Measurements from ENCODE around the gene HEXD. TPM values are rescaled to one million over a fixed set of nuclear protein-coding genes. Genes with fewer than 3 reads are reported as not detected.

The HEXD gene
- polyA plus RNA-seq, 1 experiment, result 8.9 TPM

DNA sequence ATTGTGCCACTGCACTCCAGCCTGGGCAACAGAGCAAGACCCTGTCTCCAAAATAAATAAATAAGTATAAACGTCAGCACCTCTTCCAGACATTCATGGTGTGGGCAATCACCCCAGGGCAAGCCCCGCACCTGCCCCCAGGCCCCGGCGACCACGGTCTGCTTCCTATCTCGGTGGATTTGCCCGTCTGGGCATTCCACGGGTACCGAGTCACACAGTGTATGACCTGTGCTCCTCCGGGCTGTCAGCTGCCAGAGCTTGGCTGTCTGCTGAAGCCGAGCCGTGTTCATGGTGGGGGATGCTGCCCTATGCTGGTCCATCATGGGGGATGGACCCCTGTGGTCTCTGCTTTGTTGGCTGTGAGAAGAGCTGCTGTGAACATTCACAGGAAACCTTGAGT is 17.0 kb downstream of the HEXD start:
- no peak for TF ChIP-seq CTCF (IDR thresholded peaks at IDR 0.05; ENCODE audit: insufficient read depth, low read depth, low read length)
- POLR2A ChIA-PET, result interaction anchor here (0.7 kb wide), 1 partner anchor 59 kb away, joined by 3 read pairs; no protein-coding TSS in a partner anchor

GRCh38 chr17:82435601-82436583 is 17.7 kb downstream of the HEXD start:
- ChIA-PET CTCF (interaction anchor here (1.4 to 1.6 kb wide), 2 partner anchors 11 to 85 kb away, joined by 4 to 7 read pairs; no protein-coding TSS in a partner anchor), POLR2A (no interaction called here)
- no peak overlapping the region for H3K4me3 ChIP-seq (ENCODE audit: low read depth, low read length)
- no peak for DNase-seq (ENCODE audit: low read depth)
- TF ChIP-seq CTCF (IDR thresholded peaks at IDR 0.05; ENCODE audit: insufficient read depth, low read depth, low read length), result no peak
- no peaks in the 10 kb centered on the region for H3K27me3 ChIP-seq (ENCODE audit: control insufficient read depth, insufficient read depth, low read length)
- H3K36me3 ChIP-seq (ENCODE audit: control insufficient read depth, insufficient read depth, low read length), result peaks cover 4% of the 10 kb centered on the region

More for the DNA sequence above, 17.0 kb downstream of the HEXD start:
- CTCF ChIA-PET, result interaction anchor here (1.4 to 1.6 kb wide), 2 partner anchors 10 to 84 kb away, joined by 4 to 7 read pairs; no protein-coding TSS in a partner anchor
- H3K36me3 ChIP-seq (ENCODE audit: control insufficient read depth, insufficient read depth, low read length), result peaks cover 4% of the 10 kb centered on the region
- H3K4me3 ChIP-seq (ENCODE audit: low read depth, low read length), result no peak overlapping the region
- H3K27me3 ChIP-seq (ENCODE audit: control insufficient read depth, insufficient read depth, low read length), result no peaks in the 10 kb centered on the region
- DNase-seq (ENCODE audit: low read depth), result no peak

- CTCF ChIA-PET, result interaction anchor here (0.5 to 1.6 kb wide), 2 partner anchors 12 to 91 kb away, joined by 3 to 7 read pairs; no protein-coding TSS in a partner anchor
- POLR2A ChIA-PET, result no interaction called here
- DNase-seq (ENCODE audit: low read depth), result no peak
Observed at GRCh38 chr17:82436601-82437324, 18.6 kb downstream of the HEXD start.

DNA sequence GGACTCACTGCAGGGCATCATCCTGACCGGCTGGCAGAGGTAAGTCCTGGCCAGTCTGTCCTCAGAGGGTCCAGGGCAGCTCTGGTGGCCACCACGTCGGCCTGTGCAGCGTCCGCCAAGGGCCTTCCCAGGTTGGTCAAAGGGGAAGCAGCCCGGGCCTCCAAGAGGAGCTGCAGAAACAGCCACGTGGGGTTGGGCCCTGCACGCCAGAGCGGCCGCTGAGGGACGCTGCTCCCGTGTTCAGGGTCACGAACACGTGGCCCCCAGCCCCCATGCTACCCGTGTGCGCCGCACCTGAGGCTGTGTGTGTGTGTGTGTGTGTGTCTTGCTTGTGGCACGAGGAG is 19.1 kb downstream of the HEXD start:
- no peak for DNase-seq (ENCODE audit: low read depth)
- ChIA-PET CTCF (interaction anchor here (0.5 kb wide), 1 partner anchor 90 kb away, joined by 3 read pairs; no protein-coding TSS in a partner anchor), POLR2A (no interaction called here)
- peaks cover 6% of the 10 kb centered on the region for H3K36me3 ChIP-seq (ENCODE audit: control insufficient read depth, insufficient read depth, low read length)
- no peak for TF ChIP-seq CTCF (IDR thresholded peaks at IDR 0.05; ENCODE audit: insufficient read depth, low read depth, low read length)
- no peaks in the 10 kb centered on the region for H3K27me3 ChIP-seq (ENCODE audit: control insufficient read depth, insufficient read depth, low read length)
- no peak overlapping the region for H3K4me3 ChIP-seq (ENCODE audit: low read depth, low read length)

More at GRCh38 chr17:82436601-82437324, 18.6 kb downstream of the HEXD start:
- H3K27me3 ChIP-seq (ENCODE audit: control insufficient read depth, insufficient read depth, low read length), result no peaks in the 10 kb centered on the region
- no peak overlapping the region for H3K4me3 ChIP-seq (ENCODE audit: low read depth, low read length)
- no peak for TF ChIP-seq CTCF (IDR thresholded peaks at IDR 0.05; ENCODE audit: insufficient read depth, low read depth, low read length)
- peaks cover 4% of the 10 kb centered on the region for H3K36me3 ChIP-seq (ENCODE audit: control insufficient read depth, insufficient read depth, low read length)
